ENCODE measurements around the gene HIP1R. TPM values are rescaled to one million over a fixed set of nuclear protein-coding genes. Genes with fewer than 3 reads are reported as not detected.

Gene HIP1R
- total and polyA plus RNA-seq, 2 of the 8 experiments (the other 6 are each of a cell fraction or from before 2014, with no cell fraction given), result 11.2 to 14.5 TPM

- TF ChIP-seq CTCF (IDR thresholded peaks at IDR 0.05; ENCODE audit: control extremely low read depth in 1 of 3, insufficient read depth in 1 of 3, low read depth in 1 of 3, low read length in 3 of 3), result no peak
- no peak for TF ChIP-seq SRF (IDR thresholded peaks at IDR 0.05; ENCODE audit: low read depth, low read length)
- no peak for TF ChIP-seq ATF2 (IDR thresholded peaks at IDR 0.05; ENCODE audit: low read length)
- TF ChIP-seq SIN3A (conservative IDR thresholded peaks at IDR 0.05 in 1 of 2, IDR thresholded peaks at IDR 0.05 in 1 of 2; ENCODE audit: low read depth in 1 of 2, low read length in 2 of 2), result no peak
- no peak for TF ChIP-seq TAF1 (IDR thresholded peaks at IDR 0.05; ENCODE audit: low read depth, low read length)
- TF ChIP-seq NRF1 (IDR thresholded peaks at IDR 0.05; ENCODE audit: low read depth, low read length), result no peak
- no peak for TF ChIP-seq GABPA (IDR thresholded peaks at IDR 0.05; ENCODE audit: borderline replicate concordance, insufficient read depth, low read length)
- TF ChIP-seq RBBP5 (IDR thresholded peaks at IDR 0.05; ENCODE audit: borderline replicate concordance, low read depth, low read length), result no peak
- no peak for TF ChIP-seq BACH1 (IDR thresholded peaks at IDR 0.05; ENCODE audit: low read length)
These were observed 2.3 kb downstream of the HIP1R start (continued) for GRCh38 chr12:122837306-122838265.
